Activated CD4-positive, alpha-beta memory T cell treated with anti-CD3 and anti-CD28 coated beads, Interleukin-2, amount 10 ng/mL, durations not matched to agents 7 days and 5 days (primary cell): Measurements from ENCODE around the gene YAF2. TPM values are rescaled to one million over a fixed set of nuclear protein-coding genes. Genes with fewer than 3 reads are reported as not detected.
"Not testable (repeated sequence)": the region's sequence is repeated elsewhere in the genome, so short reads cannot be mapped to it uniquely, and the experiment has no call there.

Source experiments
- CTCF ChIA-PET: fragments of 350-600 bp; sonication (Branson Sonifier 250); formaldehyde crosslinking; loops from one replicate; lab custom pipeline; 2021; ENCODE audit warnings: antibody characterized with exemption, inconsistent platforms; lab: Charles Lee
- POLR2A ChIA-PET: fragments of 350-600 bp; sonication (Branson Sonifier 250); formaldehyde crosslinking; loops from one replicate; lab custom pipeline; 2021; ENCODE audit warnings: antibody characterized with exemption; lab: Charles Lee
- DNase-seq: peaks from one replicate; pipeline ENCODE4 v3.0.0-alpha.2; 2020
- H3K27ac Mint-ChIP-seq: one replicate; pipeline ENCODE4 v1.8.0; 2021; ENCODE audit warnings: mild to moderate bottlenecking, mixed read lengths
- H3K27me3 Mint-ChIP-seq: one replicate; pipeline ENCODE4 v1.8.0; 2021; ENCODE audit warnings: mixed read lengths
- H3K36me3 Mint-ChIP-seq: one replicate; pipeline ENCODE4 v1.8.0; 2021; ENCODE audit warnings: low read depth, mixed read lengths
- H3K4me1 Mint-ChIP-seq: one replicate; pipeline ENCODE4 v1.8.0; 2021; ENCODE audit warnings: mixed read lengths
- H3K4me3 Mint-ChIP-seq: one replicate; pipeline ENCODE4 v1.8.0; 2021; ENCODE audit warnings: mild to moderate bottlenecking, mixed read lengths
- H3K9me3 Mint-ChIP-seq: one replicate; pipeline ENCODE4 v1.8.0; 2021; ENCODE audit warnings: mixed read lengths
- total RNA-seq, 2 experiments: library from RNA; stranded (reverse); gene quantifications; one replicate each; pipeline ENCODE4 v1.2.3, GENCODE V29; 2021

YAF2 gene
- total RNA-seq, 2 experiments from 2014 or later = 39.6 to 44.4 TPM

- DNase-seq = no peak
- Mint-ChIP-seq H3K4me3 (no peak overlapping the region), H3K27me3 (peaks cover 2% of the 10 kb centered on the region), H3K27ac (no peak overlapping the region), H3K4me1 (peaks cover 12% of the 10 kb centered on the region), H3K9me3 (peaks cover 8% of the 10 kb centered on the region), H3K36me3 (no peaks in the 10 kb centered on the region)
- ChIA-PET POLR2A (no interaction called here), CTCF (no interaction called here)
These were observed 32.5 kb upstream of the YAF2 start for GRCh38 chr12:42270596-42270995.

DNA sequence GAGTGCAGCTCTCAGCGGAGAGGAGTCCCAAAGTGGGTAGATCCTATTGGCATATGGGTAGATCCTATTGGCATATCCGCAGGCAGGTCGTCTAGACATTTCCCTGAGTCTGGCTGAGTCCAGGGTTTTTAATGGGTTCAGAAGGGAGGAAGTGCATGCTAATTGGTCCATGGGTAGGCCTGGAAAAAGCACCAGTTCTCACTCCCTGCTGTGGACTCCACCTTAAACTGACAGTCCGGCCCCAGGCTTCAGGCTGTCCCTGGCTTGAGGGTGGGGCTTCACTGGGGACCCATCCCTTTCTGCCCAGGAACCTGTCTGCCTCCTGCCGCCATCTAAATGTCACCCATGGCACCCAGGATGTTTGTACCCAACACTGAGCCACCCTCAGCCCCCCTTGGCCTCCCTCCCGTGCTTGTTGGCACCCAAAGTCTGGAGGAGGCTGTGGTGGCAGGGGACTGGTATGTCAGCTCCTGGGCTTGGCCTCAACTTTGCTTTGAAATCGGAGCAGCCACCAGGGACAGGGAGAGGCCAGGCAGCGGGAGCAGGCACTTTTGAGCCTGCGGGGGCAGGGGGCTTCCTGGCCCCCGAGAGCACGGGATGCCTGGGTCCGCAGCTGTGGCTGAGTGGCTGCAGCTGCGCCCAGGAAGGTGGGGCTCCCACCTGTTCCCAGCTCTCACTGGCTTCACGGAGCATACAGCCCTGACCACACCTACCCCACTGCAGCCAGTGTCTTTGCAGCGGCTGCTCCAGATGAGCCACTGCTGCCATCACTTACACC, 29.6 kb upstream of the YAF2 start:
- peaks cover 14% of the 10 kb centered on the region for H3K4me1 Mint-ChIP-seq
- ChIA-PET CTCF (no interaction called here), POLR2A (no interaction called here)
- no peak overlapping the region for H3K27ac Mint-ChIP-seq
- peaks cover 2% of the 10 kb centered on the region for H3K9me3 Mint-ChIP-seq
- H3K27me3 Mint-ChIP-seq = peaks cover 4% of the 10 kb centered on the region
- DNase-seq = no peak
- no peaks in the 10 kb centered on the region for H3K36me3 Mint-ChIP-seq
- no peak overlapping the region for H3K4me3 Mint-ChIP-seq

- ChIA-PET CTCF (no interaction called here), POLR2A (no interaction called here)
- DNase-seq = no peak
- H3K36me3 Mint-ChIP-seq = no peaks in the 10 kb centered on the region
- H3K9me3 Mint-ChIP-seq = no peaks in the 10 kb centered on the region
- peaks cover 4% of the 10 kb centered on the region for H3K27me3 Mint-ChIP-seq
- no peak overlapping the region for H3K27ac Mint-ChIP-seq
- H3K4me1 Mint-ChIP-seq = peaks cover 18% of the 10 kb centered on the region
- no peak overlapping the region for H3K4me3 Mint-ChIP-seq
These were observed 28.7 kb upstream of the YAF2 start for GRCh38 chr12:42266579-42267230.

DNA sequence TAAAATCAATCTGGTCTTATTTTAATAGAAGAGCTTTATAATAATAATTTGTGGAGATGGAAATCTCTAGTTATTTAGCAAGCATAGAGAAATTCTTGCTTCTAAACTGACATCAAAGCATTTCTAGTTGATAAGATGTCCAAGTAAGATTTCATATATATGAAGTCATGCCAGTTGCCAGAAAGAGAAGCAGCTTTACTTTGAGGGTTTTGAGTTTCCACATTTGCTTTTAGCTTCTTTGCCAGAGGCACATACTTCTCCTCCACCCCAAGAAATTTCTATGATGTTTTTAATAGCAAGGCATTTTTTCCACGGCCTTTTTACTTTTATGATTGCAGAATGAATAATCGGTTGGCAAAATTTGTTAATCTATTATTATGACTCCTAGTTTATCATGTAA, 24.2 kb upstream of the YAF2 start:
- CTCF ChIA-PET = no interaction called here
- peaks cover 12% of the 10 kb centered on the region for H3K4me1 Mint-ChIP-seq
- H3K36me3 Mint-ChIP-seq = no peaks in the 10 kb centered on the region
- POLR2A ChIA-PET = no interaction called here
- no peak for DNase-seq
- H3K4me3 Mint-ChIP-seq = no peak overlapping the region
- peaks cover 2% of the 10 kb centered on the region for H3K27me3 Mint-ChIP-seq
- no peak overlapping the region for H3K27ac Mint-ChIP-seq
- H3K9me3 Mint-ChIP-seq = peaks cover 1% of the 10 kb centered on the region

DNA sequence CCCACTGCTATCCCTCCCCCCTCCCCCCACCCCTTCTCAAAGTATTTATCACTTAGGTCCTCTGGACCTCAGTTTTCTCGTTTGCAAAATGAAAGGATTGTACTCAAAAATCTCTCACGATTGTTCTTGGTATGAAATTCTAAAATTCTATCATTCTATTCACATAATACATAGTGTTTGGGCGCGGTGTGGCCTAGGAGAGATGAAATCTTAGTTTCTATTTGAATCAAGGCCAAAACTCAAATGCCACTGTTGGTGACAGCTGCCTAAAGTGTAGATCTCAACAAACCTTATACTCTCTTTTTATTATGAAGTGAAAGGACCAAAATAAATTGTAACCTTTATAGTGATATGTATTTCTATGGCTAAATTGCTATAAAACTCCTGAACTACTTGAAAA, 23.7 kb upstream of the YAF2 start:
- H3K27me3 Mint-ChIP-seq = peaks cover 2% of the 10 kb centered on the region
- POLR2A ChIA-PET = no interaction called here
- H3K27ac Mint-ChIP-seq = no peak overlapping the region
- peaks cover 3% of the 10 kb centered on the region for H3K9me3 Mint-ChIP-seq
- H3K4me1 Mint-ChIP-seq = peaks cover 12% of the 10 kb centered on the region
- CTCF ChIA-PET = no interaction called here
- no peak overlapping the region for H3K4me3 Mint-ChIP-seq
- no peak for DNase-seq
- no peaks in the 10 kb centered on the region for H3K36me3 Mint-ChIP-seq

DNA sequence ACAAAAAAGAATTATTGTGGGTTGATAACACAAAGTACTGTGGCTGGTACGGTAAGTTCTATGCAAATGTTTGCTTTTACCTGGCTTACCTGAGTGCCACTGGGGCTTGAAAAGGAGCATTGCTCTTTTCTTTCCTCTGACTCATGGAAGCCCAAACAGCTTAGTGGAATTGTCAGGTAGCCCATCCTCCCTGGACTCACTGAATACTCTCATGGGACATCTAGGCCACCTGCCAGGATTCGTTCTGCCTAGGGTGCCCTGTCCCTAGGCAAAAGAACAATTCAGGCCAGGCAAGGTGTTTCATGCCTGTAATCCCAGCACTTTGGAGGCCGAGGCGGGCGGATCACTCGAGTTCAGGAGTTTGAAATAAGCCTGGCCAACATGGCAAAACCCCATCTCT, 22.5 kb upstream of the YAF2 start:
- Mint-ChIP-seq H3K9me3 (peaks cover 3% of the 10 kb centered on the region), H3K27ac (no peak overlapping the region), H3K4me1 (peaks cover 12% of the 10 kb centered on the region), H3K27me3 (peaks cover 2% of the 10 kb centered on the region), H3K4me3 (no peak overlapping the region), H3K36me3 (no peaks in the 10 kb centered on the region)
- no peak for DNase-seq
- ChIA-PET POLR2A (no interaction called here), CTCF (no interaction called here)

DNA sequence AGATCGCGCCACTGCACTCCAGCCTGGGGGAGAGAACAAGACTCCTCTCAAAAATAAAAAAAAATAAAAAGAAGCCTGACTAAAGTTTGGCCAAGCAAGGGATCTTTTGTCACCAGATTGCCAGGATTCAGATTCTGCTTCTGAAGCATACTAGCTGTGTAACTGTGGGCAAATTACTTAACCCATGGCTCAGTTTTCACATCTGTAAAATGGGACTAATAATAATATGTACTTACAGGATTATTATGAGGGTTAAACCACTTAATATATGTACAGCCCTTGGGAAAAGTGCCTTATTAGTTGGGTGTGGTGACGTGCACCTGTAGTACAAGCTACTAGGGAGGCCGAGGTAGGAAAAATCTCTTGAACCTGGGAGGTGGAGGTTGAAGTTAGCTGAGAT, 21.7 kb upstream of the YAF2 start:
- ChIA-PET POLR2A (no interaction called here), CTCF (no interaction called here)
- no peak overlapping the region for H3K4me3 Mint-ChIP-seq
- H3K9me3 Mint-ChIP-seq = peaks cover 3% of the 10 kb centered on the region
- H3K4me1 Mint-ChIP-seq = peaks cover 10% of the 10 kb centered on the region
- DNase-seq = no peak
- H3K36me3 Mint-ChIP-seq = no peaks in the 10 kb centered on the region
- H3K27ac Mint-ChIP-seq = no peak overlapping the region
- H3K27me3 Mint-ChIP-seq = peaks cover 2% of the 10 kb centered on the region

DNA sequence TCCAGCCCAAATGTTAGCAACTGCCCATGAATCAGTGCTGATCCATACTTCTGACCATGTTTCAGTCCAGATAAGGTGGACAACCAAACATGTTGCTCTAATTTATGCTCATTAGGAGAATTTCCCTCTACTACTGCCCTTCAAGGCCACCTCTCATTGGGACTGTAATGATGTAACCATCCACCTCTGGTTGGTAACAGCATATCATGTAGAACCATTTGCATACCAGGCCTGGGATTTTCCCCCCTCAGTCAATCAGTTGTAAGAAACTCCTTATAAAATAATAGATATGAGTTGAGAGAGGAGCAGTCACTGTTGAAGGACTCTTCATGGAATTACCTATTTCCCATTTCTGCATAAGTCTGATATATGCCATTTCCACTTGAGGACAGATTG, 17.8 kb upstream of the YAF2 start:
- no peak for DNase-seq
- peaks cover 3% of the 10 kb centered on the region for H3K9me3 Mint-ChIP-seq
- ChIA-PET POLR2A (interaction anchor here (0.7 kb wide), 1 partner anchor 17 kb away, joined by 3 read pairs; no protein-coding TSS in a partner anchor), CTCF (no interaction called here)
- H3K27me3 Mint-ChIP-seq = peaks cover 4% of the 10 kb centered on the region
- peaks cover 5% of the 10 kb centered on the region for H3K36me3 Mint-ChIP-seq
- H3K4me3 Mint-ChIP-seq = no peak overlapping the region
- no peaks in the 10 kb centered on the region for H3K4me1 Mint-ChIP-seq
- H3K27ac Mint-ChIP-seq = no peak overlapping the region

- CTCF ChIA-PET = no interaction called here
These were observed 17.3 kb upstream of the YAF2 start for GRCh38 chr12:42255221-42255865.

GRCh38 chr12:42252645-42253044, 14.6 kb upstream of the YAF2 start:
- DNase-seq, H3K9me3 Mint-ChIP-seq, H3K27me3 Mint-ChIP-seq, POLR2A ChIA-PET, H3K27ac Mint-ChIP-seq, CTCF ChIA-PET, H3K4me3 Mint-ChIP-seq, H3K36me3 Mint-ChIP-seq, H3K4me1 Mint-ChIP-seq: not testable (repeated sequence)

More at GRCh38 chr12:42255221-42255865, 17.3 kb upstream of the YAF2 start:
- H3K4me3 Mint-ChIP-seq = no peak overlapping the region
- no peaks in the 10 kb centered on the region for H3K4me1 Mint-ChIP-seq
- POLR2A ChIA-PET = no interaction called here
- H3K27me3 Mint-ChIP-seq = peaks cover 8% of the 10 kb centered on the region
- H3K36me3 Mint-ChIP-seq = peaks cover 5% of the 10 kb centered on the region
- peaks cover 3% of the 10 kb centered on the region for H3K9me3 Mint-ChIP-seq
- H3K27ac Mint-ChIP-seq = no peak overlapping the region
- DNase-seq = no peak

- H3K4me3 Mint-ChIP-seq, POLR2A ChIA-PET, CTCF ChIA-PET: not testable (repeated sequence)
These were observed 11.0 kb upstream of the YAF2 start for GRCh38 chr12:42249033-42249432.

DNA sequence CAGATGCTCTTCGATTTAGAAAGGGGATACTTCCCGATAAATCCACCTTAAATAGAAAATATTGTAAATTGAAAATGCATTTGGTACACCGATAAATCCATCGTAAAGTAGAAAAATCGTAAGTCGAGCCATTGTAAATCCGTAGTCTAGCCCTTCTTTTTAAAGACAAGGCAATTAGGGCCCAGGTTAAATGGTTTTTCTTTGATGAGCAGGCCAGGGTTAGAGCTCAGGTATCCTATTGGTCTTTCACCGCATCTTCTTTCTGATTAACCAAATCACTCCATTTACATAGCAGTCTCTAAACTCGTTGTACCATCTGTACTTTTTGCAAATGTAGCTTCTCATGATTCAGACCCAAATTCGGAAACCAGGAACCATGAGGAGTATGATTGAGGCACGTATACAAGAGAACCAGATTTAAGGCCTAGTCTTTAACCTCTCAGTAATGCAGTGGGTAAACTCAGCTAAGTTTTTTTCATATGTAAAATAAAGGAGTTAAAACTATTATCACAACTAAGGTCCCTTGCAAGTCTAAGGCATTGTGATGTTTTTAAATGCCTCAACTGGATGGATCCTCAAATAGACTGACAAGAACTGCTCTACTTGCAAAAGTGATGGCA, 2.2 kb upstream of the YAF2 start:
- H3K4me3 Mint-ChIP-seq = no peak overlapping the region
- peaks cover 10% of the 10 kb centered on the region for H3K36me3 Mint-ChIP-seq
- H3K27me3 Mint-ChIP-seq = no peaks in the 10 kb centered on the region
- DNase-seq = no peak
- H3K9me3 Mint-ChIP-seq = no peaks in the 10 kb centered on the region
- no peak overlapping the region for H3K27ac Mint-ChIP-seq
- peaks cover 39% of the 10 kb centered on the region for H3K4me1 Mint-ChIP-seq
- CTCF ChIA-PET = interaction anchor here (1.5 kb wide), 1 partner anchor 92 kb away, joined by 4 read pairs; no protein-coding TSS in a partner anchor
- POLR2A ChIA-PET = interaction anchor here (1.7 kb wide), 1 partner anchor 138 kb away, joined by 3 read pairs; no protein-coding TSS in a partner anchor

More at GRCh38 chr12:42249033-42249432, 11.0 kb upstream of the YAF2 start:
- not testable (repeated sequence) for H3K36me3 Mint-ChIP-seq, H3K27ac Mint-ChIP-seq, DNase-seq, H3K4me1 Mint-ChIP-seq, H3K27me3 Mint-ChIP-seq, H3K9me3 Mint-ChIP-seq

GRCh38 chr12:42237853-42238239, 202 bp downstream of the YAF2 start:
- POLR2A ChIA-PET = interaction anchor here (1.0 to 2.2 kb wide), 4 partner anchors 61 to 96 kb away, joined by 3 to 8 read pairs (median 6); partner anchors contain the start of genes GXYLT1, PPHLN1 and ZCRB1
- DNase-seq = no peak
- Mint-ChIP-seq H3K27me3 (no peaks in the 10 kb centered on the region), H3K9me3 (no peaks in the 10 kb centered on the region), H3K4me1 (peaks cover 46% of the 10 kb centered on the region), H3K27ac (peak overlapping the region; percentile 87), H3K36me3 (peaks cover 26% of the 10 kb centered on the region), H3K4me3 (peak overlapping the region; percentile 86)
- CTCF ChIA-PET = interaction anchor here (2.9 kb wide), 1 partner anchor 94 kb away, joined by 11 read pairs; no protein-coding TSS in a partner anchor
